IMR-90 (cell line): ENCODE results near the gene GRAMD1A. TPM values are rescaled to one million over a fixed set of nuclear protein-coding genes. Genes with fewer than 3 reads are reported as not detected.

ENCODE experiments used
- ATAC-seq: fragments of 200-7000 bp; cut with Tn5 transposase; 2 replicates; pipeline ENCODE4 v1.9.1; 2020; ENCODE audit warnings: low read depth, mild to moderate bottlenecking, moderate library complexity
- BruUV-seq: library from RNA; stranded (reverse); fragments of 400-500 nt; replicated peaks from 2 replicates; lab custom pipeline; 2021; lab: Mats Ljungman, UMichigan
- CTCF ChIA-PET: fragments of 300-600 bp; formaldehyde crosslinking; extraction: SDS; loops from one replicate; lab custom pipeline; 2021; ENCODE audit warnings: antibody characterized with exemption; lab: Yijun Ruan, JAX
- POLR2A ChIA-PET: fragments of 300-600 bp; sonication (Branson Sonifier 250); formaldehyde crosslinking; loops from one replicate; lab custom pipeline; 2022; ENCODE audit warnings: antibody characterized with exemption; ENCODE audit not compliant: unreplicated experiment; lab: Charles Lee
- DNase-seq: peaks from one replicate; pipeline ENCODE4 v3.0.0; 2013
- H2AFZ ChIP-seq: replicated peaks from 2 replicates; pipeline ENCODE3; 2013; ENCODE audit warnings: low read length, mild to moderate bottlenecking; ENCODE audit not compliant: poor library complexity
- H2AK5ac ChIP-seq: 2 replicates; pipeline ENCODE4 v1.6.1; 2013; ENCODE audit warnings: low read depth, low read length, inconsistent platforms
- H2AK9ac ChIP-seq: replicated peaks from 2 replicates; pipeline ENCODE3; 2013; ENCODE audit warnings: mild to moderate bottlenecking, low read depth, low read length, moderate library complexity; ENCODE audit not compliant: poor library complexity
- H2BK120ac ChIP-seq: 2 replicates; pipeline ENCODE4 v1.6.1; 2013; ENCODE audit warnings: low read depth, low read length, inconsistent platforms
- H2BK15ac ChIP-seq: 3 replicates; pipeline ENCODE4 v1.6.1; 2013; ENCODE audit warnings: low read depth, low read length, inconsistent platforms
- H2BK20ac ChIP-seq: 2 replicates; pipeline ENCODE4 v1.6.1; 2013; ENCODE audit warnings: low read depth, mild to moderate bottlenecking, inconsistent platforms, low read length, moderate library complexity
- H2BK5ac ChIP-seq: 2 replicates; pipeline ENCODE4 v1.6.1; 2013; ENCODE audit warnings: mild to moderate bottlenecking, low read depth, low read length, inconsistent platforms; ENCODE audit not compliant: poor library complexity, severe bottlenecking
- H3K14ac ChIP-seq: replicated peaks from 2 replicates; pipeline ENCODE4 v1.6.1; 2013; ENCODE audit warnings: low read depth, low read length, inconsistent platforms
- H3K18ac ChIP-seq: 2 replicates; pipeline ENCODE4 v1.6.1; 2013; ENCODE audit warnings: low read depth, low read length, control low read depth
- H3K23ac ChIP-seq: 2 replicates; pipeline ENCODE4 v1.6.1; 2013; ENCODE audit warnings: low read depth, low read length, inconsistent platforms
- H3K27ac ChIP-seq: 2 replicates; pipeline ENCODE4 v1.5.1; 2013; ENCODE audit warnings: mild to moderate bottlenecking, control low read depth, low read length; ENCODE audit not compliant: insufficient read depth
- H3K27me3 ChIP-seq: 2 replicates; pipeline ENCODE4 v1.6.1; 2013; ENCODE audit warnings: low read length; ENCODE audit not compliant: control insufficient read depth, insufficient read depth
- H3K36me3 ChIP-seq: 2 replicates; pipeline ENCODE4 v1.6.1; 2013; ENCODE audit warnings: low read length, mixed read lengths; ENCODE audit not compliant: control insufficient read depth, insufficient read depth
- H3K4ac ChIP-seq: 2 replicates; pipeline ENCODE4 v1.6.1; 2013; ENCODE audit warnings: low read depth, low read length, inconsistent platforms
- H3K4me1 ChIP-seq: 2 replicates; pipeline ENCODE4 v1.6.1; 2013; ENCODE audit warnings: low read length, mixed read lengths; ENCODE audit not compliant: control insufficient read depth, insufficient read depth
- H3K4me2 ChIP-seq: 2 replicates; pipeline ENCODE4 v1.6.1; 2013; ENCODE audit warnings: low read depth, mild to moderate bottlenecking, control low read depth, low read length, moderate library complexity
- H3K4me3 ChIP-seq: 2 replicates; pipeline ENCODE4 v1.5.1; 2013; ENCODE audit warnings: low read depth, mild to moderate bottlenecking, control low read depth, low read length, moderate library complexity; ENCODE audit not compliant: insufficient read depth
- H3K56ac ChIP-seq: 2 replicates; pipeline ENCODE4 v1.6.1; 2013; ENCODE audit warnings: low read length, inconsistent platforms; ENCODE audit not compliant: insufficient read depth; ENCODE audit errors: extremely low read depth
- H3K79me1 ChIP-seq, 2 experiments: 2 replicates each; pipeline ENCODE4 v1.6.1; 2013; ENCODE audit warnings: low read length in 2 of 2, inconsistent platforms in 1 of 2, low read depth in 1 of 2
- H3K9ac ChIP-seq: 2 replicates; pipeline ENCODE4 v1.6.1; 2013; ENCODE audit warnings: low read depth, low read length, control low read depth
- H3K9me1 ChIP-seq: 2 replicates; pipeline ENCODE4 v1.6.1; 2013; ENCODE audit warnings: low read length, inconsistent platforms; ENCODE audit not compliant: insufficient read depth
- H3K9me3 ChIP-seq: 2 replicates; pipeline ENCODE4 v1.6.1; 2013; ENCODE audit warnings: low read length; ENCODE audit not compliant: control insufficient read depth, insufficient read depth
- H4K20me1 ChIP-seq: 2 replicates; pipeline ENCODE4 v1.6.1; 2013; ENCODE audit warnings: low read length, inconsistent platforms; ENCODE audit not compliant: insufficient read depth
- H4K5ac ChIP-seq: 2 replicates; pipeline ENCODE4 v1.6.1; 2013; ENCODE audit warnings: mild to moderate bottlenecking, low read depth, low read length, control low read depth
- H4K8ac ChIP-seq, 2 experiments: 2 replicates each; pipeline ENCODE4 v1.6.1; 2013; ENCODE audit warnings: low read depth in 2 of 2, low read length in 2 of 2, control low read depth in 1 of 2, inconsistent platforms in 1 of 2
- H4K91ac ChIP-seq: 2 replicates; pipeline ENCODE4 v1.6.1; 2013; ENCODE audit warnings: low read depth, low read length, inconsistent platforms; ENCODE audit not compliant: insufficient read depth
- BHLHE40 ChIP-seq: fragments of 150-350 bp; IDR thresholded peaks from 2 replicates; pipeline ENCODE4 v1.6.1; 2016; ENCODE audit warnings: mild to moderate bottlenecking, low read depth, low read length
- CEBPB ChIP-seq: IDR thresholded peaks from 2 replicates; pipeline ENCODE4 v1.6.1; 2012; ENCODE audit warnings: low read depth, low read length, improper control_type of control experiment
- CHD1 ChIP-seq: IDR thresholded peaks from 2 replicates; pipeline ENCODE4 v1.6.1; 2012; ENCODE audit warnings: low read depth, low read length, improper control_type of control experiment
- CTCF ChIP-seq: conservative IDR thresholded peaks from 2 replicates; pipeline ENCODE4 v1.5.1; 2012; ENCODE audit warnings: mild to moderate bottlenecking, low read depth, low read length, improper control_type of control experiment
- FOS ChIP-seq: fragments of 150-350 bp; IDR thresholded peaks from 2 replicates; pipeline ENCODE4 v1.6.1; 2016; ENCODE audit warnings: low read depth, low read length
- MAFK ChIP-seq: IDR thresholded peaks from 2 replicates; pipeline ENCODE4 v1.6.1; 2012; ENCODE audit warnings: low read depth, low read length, improper control_type of control experiment
- MAZ ChIP-seq: IDR thresholded peaks from 2 replicates; pipeline ENCODE4 v1.6.1; 2012; ENCODE audit warnings: low read depth, mild to moderate bottlenecking, low read length, improper control_type of control experiment, moderate library complexity, borderline replicate concordance
- MXI1 ChIP-seq: IDR thresholded peaks from 2 replicates; pipeline ENCODE4 v1.6.1; 2012; ENCODE audit warnings: low read depth, mild to moderate bottlenecking, low read length, moderate library complexity, borderline replicate concordance
- NFE2L2 ChIP-seq: fragments of 150-350 bp; IDR thresholded peaks from 2 replicates; pipeline ENCODE4 v1.6.1; 2016; ENCODE audit warnings: low read depth, mild to moderate bottlenecking, low read length
- POLR2A ChIP-seq: IDR thresholded peaks from 2 replicates; pipeline ENCODE4 v1.6.1; 2012; ENCODE audit warnings: mild to moderate bottlenecking, low read depth, low read length
- RAD21 ChIP-seq: IDR thresholded peaks from 2 replicates; pipeline ENCODE4 v1.6.1; 2012; ENCODE audit warnings: low read length, improper control_type of control experiment
- RCOR1 ChIP-seq: IDR thresholded peaks from 2 replicates; pipeline ENCODE4 v1.6.1; 2012; ENCODE audit warnings: mild to moderate bottlenecking, low read length, improper control_type of control experiment; ENCODE audit not compliant: insufficient replicate concordance
- RFX5 ChIP-seq: IDR thresholded peaks from 2 replicates; pipeline ENCODE4 v1.8.0; 2012; ENCODE audit warnings: low read depth, mild to moderate bottlenecking, low read length, moderate library complexity
- SMC3 ChIP-seq: fragments of 150-350 bp; IDR thresholded peaks from 2 replicates; pipeline ENCODE4 v1.6.1; 2016; ENCODE audit warnings: low read depth, mild to moderate bottlenecking, antibody characterized with exemption, low read length, moderate library complexity
- USF2 ChIP-seq: fragments of 150-350 bp; IDR thresholded peaks from 2 replicates; pipeline ENCODE4 v1.6.1; 2017; ENCODE audit warnings: mild to moderate bottlenecking, antibody characterized with exemption, low read length, low read depth
- WGBS, 2 experiments: methylation state at CpG; one replicate each; pipeline versions ENCODE4 v1.1.5 to v1.1.7; 2013; ENCODE audit warnings: missing lambda C conversion rate in 2 of 2; ENCODE audit not compliant: insufficient read length in 1 of 2; ENCODE audit errors: extremely low coverage in 2 of 2; 5-methylcytosine and 5-hydroxymethylcytosine counted together
- dilution Hi-C: fragments of 300-500 bp; cut with HindIII; formaldehyde crosslinking; loops from one replicate; pipeline ENCODE4 v1.14.3; 2018; ENCODE audit warnings: low sequenced_read_pairs; ENCODE audit not compliant: unreplicated experiment
- in situ Hi-C: fragments of 300-500 bp; cut with MboI; formaldehyde crosslinking; loops from 3 replicates; pipeline ENCODE4 v1.14.3; 2019; ENCODE audit warnings: low sequenced_read_pairs, inconsistent platforms, mixed read lengths
- intact Hi-C: fragments of 100-400 bp; cut with micrococcal nuclease; formaldehyde crosslinking; loops from 2 replicates; pipeline ENCODE4 v1.10.0; 2022
- polyA plus RNA-seq, 3 experiments: library from polyadenylated mRNA; depleted of rRNA; stranded (reverse); fragments of >200 nt; gene quantifications; 2 replicates each; pipeline ENCODE4 v1.2.3, GENCODE V29; 2012; ENCODE audit warnings: low replicate concordance in 1 of 3
- total RNA-seq: library from RNA; depleted of rRNA; stranded (reverse); fragments of >200 nt; gene quantifications from 2 replicates; pipeline ENCODE4 v1.2.3, GENCODE V29; 2012

The GRAMD1A gene
- total and polyA plus RNA-seq, 2 of the 4 experiments (the other 2 are of a cell fraction), result 11.1 to 63.0 TPM

GRCh38 chr19:35034588-35035382, 34.7 kb downstream of the GRAMD1A start:
- Histone ChIP-seq H3K9ac (no peak overlapping the region), H3K4me2 (no peak overlapping the region), H3K56ac (no peak overlapping the region), H4K5ac (no peak overlapping the region), H4K20me1 (no peaks in the 10 kb centered on the region; the same call in 1 of the 2 replicates), H3K4me1 (peaks cover 2% of the 10 kb centered on the region; the same call in 1 of the 2 replicates), H2AK9ac (no peak overlapping the region), H2AFZ (no peak overlapping the region), H3K4ac (no peak overlapping the region), H3K23ac (no peak overlapping the region), H2BK20ac (no peak overlapping the region), H3K14ac (no peak overlapping the region), H3K9me1 (no peaks in the 10 kb centered on the region), H2BK15ac (no peak overlapping the region), H2BK120ac (no peak overlapping the region), H3K4me3 (no peak overlapping the region), H3K9me3 (no peaks in the 10 kb centered on the region), H3K18ac (no peak overlapping the region), H2AK5ac (no peak overlapping the region), H4K91ac (no peak overlapping the region), H4K8ac (no peak overlapping the region), H3K79me1 (no peaks in the 10 kb centered on the region), H3K27ac (no peak overlapping the region), H3K27me3 (no peaks in the 10 kb centered on the region; the same call in 1 of the 2 replicates), H3K36me3 (no peaks in the 10 kb centered on the region), H2BK5ac (no peak overlapping the region)
- no TSS peak for BruUV-seq
- dilution Hi-C loops, result no loop called here
- ATAC-seq (no peak), DNase-seq (no peak)
- 79% methylated on average over 4 of the region's 17 CpGs; no CpG with 5 or more reads in 1 of the 2 experiments for WGBS, 2 experiments
- intact Hi-C loops, result no loop called here
- in situ Hi-C loops, result no loop called here
- CTCF ChIA-PET, result no interaction called here
- POLR2A ChIA-PET, result no interaction called here
- no peak for TF ChIP-seq MAZ
- TF ChIP-seq SMC3, result no peak
- no peak for TF ChIP-seq RAD21
- TF ChIP-seq RFX5, result no peak
- no peak for TF ChIP-seq CHD1
- TF ChIP-seq CTCF, result no peak
- no peak for TF ChIP-seq POLR2A
- TF ChIP-seq MAFK, result no peak
- no peak for TF ChIP-seq NFE2L2
- TF ChIP-seq BHLHE40, result no peak
- TF ChIP-seq MXI1, result no peak
- TF ChIP-seq RCOR1, result no peak
- no peak for TF ChIP-seq USF2
- TF ChIP-seq CEBPB, result no peak
- TF ChIP-seq FOS, result no peak
